GM10266 (cell line): ENCODE measurements around the gene SCO2.
"Not testable (repeated sequence)": the region's sequence is repeated elsewhere in the genome, so short reads cannot be mapped to it uniquely, and the experiment has no call there.

Experiments used
- DNase-seq: peaks from one replicate; pipeline ENCODE4 v3.0.0; 2012; ENCODE audit errors: extremely low spot score
- TF ChIP-seq, protein P1 (sequence below): IDR thresholded peaks from 2 replicates; pipeline ENCODE4 v1.5.1; 2012; ENCODE audit warnings: mild to moderate bottlenecking, low read depth; ENCODE audit not compliant: control insufficient read depth, insufficient read depth; ENCODE audit errors: missing control alignments

SCO2 gene

DNA sequence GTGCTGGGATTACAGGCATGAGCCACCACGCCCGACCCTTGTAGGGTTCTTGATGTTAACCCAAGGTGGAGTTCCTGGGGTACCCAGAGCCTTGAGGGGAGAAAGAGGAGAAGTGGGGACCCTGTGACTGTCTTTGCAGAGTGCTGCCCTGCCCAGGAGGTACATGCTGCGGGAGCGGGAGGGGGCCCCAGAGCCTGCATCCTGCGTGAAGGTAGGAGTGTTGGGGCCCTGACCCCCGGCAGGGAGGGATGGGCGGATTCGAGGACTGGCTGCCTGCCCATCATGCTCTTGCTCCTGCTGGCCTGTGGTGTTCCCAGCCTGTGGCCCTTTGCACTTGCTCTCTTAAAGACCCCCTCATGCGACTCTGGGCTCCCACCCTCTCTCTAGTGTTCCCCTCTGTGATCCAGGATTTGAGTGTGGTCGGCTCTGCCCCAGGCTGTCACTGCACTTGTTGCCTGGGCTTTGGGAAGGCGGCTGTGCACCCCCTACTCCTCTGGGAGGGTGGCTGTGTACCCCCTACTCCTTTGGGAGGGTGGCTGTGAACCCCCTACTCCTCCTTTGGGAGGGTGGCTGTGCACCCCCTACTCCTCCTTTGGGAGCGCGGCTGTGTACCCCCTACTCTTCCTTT, 4.5 kb downstream of the SCO2 start:
- DNase-seq, result no peak

DNA sequence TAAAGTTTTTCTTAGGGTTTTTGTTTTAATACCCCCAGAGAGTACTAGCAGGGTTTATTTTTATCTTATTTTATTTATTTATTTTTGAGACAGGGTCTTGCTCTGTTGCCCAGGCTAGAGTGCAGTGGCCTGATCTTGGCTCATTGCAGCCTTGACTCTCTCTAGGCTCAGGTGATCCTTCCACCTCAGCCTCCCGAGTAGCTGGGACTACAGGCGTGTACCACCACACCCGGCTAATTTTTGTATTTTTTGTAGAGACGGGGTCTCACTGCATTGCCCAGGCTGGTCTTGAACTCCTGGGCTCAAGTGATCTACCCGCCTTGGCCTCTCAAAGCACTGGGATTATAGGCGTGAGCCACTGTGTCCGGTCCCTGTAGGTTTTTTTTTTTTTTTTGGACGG, 5.2 kb downstream of the SCO2 start:
- DNase-seq, result not testable (repeated sequence)

More for the DNA sequence above, 4.5 kb downstream of the SCO2 start:
- TF ChIP-seq, protein P1, sequence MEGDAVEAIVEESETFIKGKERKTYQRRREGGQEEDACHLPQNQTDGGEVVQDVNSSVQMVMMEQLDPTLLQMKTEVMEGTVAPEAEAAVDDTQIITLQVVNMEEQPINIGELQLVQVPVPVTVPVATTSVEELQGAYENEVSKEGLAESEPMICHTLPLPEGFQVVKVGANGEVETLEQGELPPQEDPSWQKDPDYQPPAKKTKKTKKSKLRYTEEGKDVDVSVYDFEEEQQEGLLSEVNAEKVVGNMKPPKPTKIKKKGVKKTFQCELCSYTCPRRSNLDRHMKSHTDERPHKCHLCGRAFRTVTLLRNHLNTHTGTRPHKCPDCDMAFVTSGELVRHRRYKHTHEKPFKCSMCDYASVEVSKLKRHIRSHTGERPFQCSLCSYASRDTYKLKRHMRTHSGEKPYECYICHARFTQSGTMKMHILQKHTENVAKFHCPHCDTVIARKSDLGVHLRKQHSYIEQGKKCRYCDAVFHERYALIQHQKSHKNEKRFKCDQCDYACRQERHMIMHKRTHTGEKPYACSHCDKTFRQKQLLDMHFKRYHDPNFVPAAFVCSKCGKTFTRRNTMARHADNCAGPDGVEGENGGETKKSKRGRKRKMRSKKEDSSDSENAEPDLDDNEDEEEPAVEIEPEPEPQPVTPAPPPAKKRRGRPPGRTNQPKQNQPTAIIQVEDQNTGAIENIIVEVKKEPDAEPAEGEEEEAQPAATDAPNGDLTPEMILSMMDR, result no peak

DNA sequence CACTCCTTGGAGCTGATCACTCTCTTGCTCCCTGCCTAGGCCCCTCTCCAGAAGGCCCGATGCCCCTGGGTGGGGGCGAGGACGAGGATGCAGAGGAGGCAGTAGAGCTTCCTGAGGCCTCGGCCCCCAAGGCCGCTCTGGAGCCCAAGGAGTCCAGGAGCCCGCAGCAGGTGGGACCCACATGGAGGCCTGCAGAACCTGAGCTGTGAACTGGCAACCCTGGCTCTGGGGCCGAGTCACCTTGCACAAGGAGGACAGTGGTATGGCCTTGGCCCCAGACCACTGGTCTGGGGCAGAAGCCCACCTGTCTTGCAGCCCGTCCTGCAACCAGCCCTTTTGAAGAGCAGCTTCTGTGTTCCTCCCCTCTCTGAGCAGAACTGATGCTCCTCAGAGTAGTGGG, 6.2 kb downstream of the SCO2 start:
- TF ChIP-seq, protein P1, result no peak
- no peak for DNase-seq

DNA sequence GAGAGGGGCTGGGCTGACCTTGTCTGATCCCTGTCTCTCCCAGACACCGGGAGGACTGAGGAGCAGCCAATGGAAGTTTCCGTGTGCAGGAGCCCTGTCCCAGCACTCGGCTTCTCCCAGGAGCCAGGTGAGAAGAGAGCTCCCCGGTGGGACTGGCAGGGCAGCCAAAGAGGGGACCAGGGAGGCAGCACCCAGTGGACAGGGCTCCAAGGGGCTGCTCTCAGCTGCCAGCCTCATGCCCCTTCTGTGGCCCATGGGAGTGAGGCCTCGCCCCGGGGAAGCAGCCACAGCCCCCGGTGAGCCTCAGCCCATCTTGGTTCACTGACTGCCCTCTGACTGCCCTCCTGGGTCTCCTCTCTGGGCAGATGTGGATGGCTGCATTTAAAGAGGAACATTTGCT, 6.8 kb downstream of the SCO2 start:
- TF ChIP-seq, protein P1, result no peak
- no peak for DNase-seq

DNA sequence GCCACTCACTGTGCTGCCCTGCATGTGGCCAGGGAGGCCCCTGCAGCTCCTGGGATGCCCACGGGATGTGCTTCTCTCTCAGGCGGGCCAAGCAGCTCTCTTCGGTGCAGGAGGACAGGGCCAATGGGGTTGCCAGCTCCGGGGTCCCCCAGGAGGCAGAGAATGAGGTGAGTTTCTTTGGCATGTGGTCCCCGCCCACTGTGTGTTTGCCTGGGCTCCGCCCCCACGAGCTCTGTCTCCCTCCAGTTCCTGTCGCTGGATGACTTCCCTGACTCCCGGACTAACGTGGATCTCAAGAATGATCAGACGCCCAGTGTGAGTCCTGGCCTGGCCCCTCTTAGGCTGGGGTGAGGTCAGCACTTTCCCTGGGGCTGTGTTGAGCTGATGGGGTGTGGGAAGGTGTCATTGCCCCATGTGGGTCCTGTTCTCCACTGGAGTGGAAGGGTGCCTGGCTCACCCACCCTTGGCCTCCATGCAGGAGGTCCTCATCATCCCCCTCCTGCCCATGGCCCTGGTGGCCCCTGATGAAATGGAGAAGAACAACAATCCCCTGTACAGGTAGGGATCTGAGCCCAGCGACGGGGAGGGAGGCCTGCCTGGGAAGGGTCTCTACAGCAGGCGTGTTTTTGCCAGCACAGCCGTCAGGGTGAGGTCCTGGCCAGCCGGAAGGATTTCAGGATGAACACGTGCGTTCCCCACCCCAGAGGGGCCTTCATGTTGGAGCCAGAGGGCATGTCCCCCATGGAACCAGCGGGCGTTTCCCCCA, 7.7 kb downstream of the SCO2 start:
- TF ChIP-seq, protein P1, result no peak
- no peak for DNase-seq

DNA sequence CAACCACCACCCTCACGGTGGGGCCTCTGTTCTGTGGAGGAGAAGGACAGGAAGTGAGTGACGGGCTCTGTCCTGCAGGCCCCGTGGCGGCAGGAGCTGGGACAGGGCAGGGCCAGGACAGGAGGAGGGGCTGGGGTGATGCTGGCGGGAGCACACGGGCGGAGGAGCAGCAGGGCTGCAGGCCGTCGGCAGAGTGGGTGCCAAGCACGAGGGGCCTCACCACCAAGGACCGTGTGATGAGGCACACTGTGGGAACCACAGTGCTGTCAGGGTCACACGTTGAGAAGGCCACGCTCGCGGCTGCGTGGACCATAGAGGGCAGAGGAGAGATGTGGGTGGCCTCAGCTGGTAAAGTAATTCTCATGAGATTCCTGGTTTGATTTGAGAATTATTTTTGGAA, 8.5 kb downstream of the SCO2 start:
- TF ChIP-seq, protein P1, result no peak
- no peak for DNase-seq

DNA sequence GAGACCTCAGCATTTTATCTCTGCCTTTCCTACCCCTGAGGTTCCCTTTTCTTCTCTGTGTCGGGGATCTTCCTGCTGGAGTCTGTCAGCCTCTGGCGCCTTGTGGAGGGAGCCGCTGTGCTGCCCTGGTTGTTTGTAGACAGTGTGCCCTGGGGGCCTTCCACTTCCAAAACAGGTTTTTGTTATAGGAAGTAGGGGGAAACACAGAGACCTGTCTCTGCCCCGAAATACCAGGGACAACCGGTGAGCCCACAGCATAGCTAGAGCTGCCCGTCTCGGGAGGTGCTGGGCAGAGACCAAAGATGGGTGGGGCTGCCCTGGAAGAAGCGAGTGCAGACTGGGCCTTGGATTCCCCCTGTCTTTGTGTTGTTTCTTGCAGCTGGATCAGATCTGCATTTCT, 9.3 kb downstream of the SCO2 start:
- TF ChIP-seq, protein P1, result no peak
- no peak for DNase-seq
